Kasumi-1 (cell line): ENCODE measurements around the gene RPS18.
"Not testable (repeated sequence)": the region's sequence is repeated elsewhere in the genome, so short reads cannot be mapped to it uniquely, and the experiment has no call there.

Source experiments
- DNase-seq, 2 experiments: peaks; one replicate each; lab custom pipeline; 2025; lab: John Stamatoyannopoulos, UW

The RPS18 gene

DNA sequence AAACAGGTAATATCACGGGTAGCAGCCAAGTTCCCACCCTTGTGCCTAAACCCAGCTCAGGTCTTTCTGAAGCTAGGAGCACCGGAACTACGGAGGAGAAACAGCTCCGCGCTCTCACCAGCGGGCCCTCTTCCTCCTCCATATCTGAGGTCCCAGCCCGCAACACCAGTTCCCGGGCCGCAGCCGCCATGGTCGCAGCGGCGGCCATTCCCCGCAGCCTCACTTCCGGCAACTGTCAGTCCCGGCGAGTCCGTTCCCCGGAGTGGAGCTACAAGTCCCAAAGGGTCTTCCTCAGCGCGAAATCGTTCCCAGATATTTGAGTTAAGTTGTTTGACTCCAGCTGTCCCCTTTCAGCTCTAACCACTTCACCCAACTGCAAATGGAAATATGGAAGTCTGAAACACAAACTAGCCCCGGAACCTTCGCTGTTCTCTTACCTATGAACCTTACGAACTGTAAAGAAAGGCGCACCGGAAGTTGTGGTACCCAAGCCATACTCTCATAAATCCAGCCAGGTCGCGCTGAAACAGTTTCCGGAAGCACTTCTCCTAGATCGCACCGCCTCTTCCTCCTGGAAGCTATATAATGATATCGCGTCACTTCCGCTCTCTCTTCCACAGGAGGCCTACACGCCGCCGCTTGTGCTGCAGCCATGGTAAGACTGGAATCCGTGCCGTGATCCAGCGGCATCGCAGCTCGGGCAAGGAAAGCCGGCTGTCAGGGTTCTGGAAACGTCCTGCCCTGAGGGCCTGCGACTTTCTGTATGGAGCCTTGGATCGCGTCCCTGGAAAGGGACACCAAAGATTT is at the start of gene RPS18, which contains the start of gene VPS52:
Gene RPS18 (plus strand): TSS at position 608 of the 807 bp plus-strand sequence. CDS start 45 bp downstream, at position 653.
Gene VPS52 (minus strand): TSS at position 409 of the 807 bp plus-strand sequence. CDS start 201 bp downstream, at position 208.
- peak; percentile 98 to 100 for DNase-seq

DNA sequence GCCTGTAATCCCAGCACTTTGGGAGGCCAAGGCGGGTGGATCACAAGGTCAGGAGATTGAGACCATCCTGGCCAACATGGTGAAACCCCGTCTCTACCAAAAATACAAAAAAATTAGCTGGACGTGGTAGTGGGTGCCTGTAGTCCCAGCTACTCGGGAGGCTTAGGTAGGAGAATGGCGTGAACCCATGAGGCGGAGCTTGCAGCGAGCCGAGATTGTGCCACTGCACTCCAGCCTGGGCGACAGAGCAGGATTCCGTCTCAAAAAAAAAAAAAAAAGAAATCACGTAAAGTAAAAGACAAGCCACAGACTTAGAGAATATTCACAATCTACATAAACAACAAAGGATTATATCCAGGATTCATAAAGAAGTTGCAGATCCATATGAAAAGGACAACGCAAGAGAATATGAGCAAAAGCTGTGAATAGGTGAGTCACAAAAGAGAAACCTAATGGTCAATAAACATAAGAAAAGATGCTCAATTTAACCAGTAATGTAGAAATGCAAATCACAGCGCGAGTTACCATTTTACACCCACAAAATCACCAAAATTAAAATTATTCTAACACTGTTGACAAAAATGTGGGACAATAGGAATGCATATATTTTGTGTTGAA is 45.3 kb upstream of the RPS18 start:
- DNase-seq = not testable (repeated sequence)

DNA sequence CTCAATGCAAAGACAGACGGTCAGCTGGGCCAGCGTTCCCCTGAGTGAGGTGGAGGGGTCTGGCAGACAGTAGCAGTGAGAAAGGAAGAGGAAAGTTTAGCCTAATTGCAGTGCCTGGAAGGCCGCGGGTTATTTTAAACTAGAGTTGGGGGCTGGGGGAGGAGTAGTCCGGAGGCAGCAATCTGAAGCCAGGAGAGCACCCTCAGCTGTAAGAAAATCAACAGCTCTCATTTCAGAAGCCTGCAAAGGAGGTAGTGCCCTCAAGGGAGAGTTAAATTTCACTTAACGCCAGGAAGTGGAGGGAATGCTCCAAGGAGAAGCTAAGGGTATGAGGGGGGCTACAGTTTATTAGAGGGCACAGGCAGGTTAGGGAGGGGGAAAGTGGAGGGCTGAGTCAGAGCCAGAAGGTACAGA is 36.6 kb upstream of the RPS18 start:
- DNase-seq = no peak

DNA sequence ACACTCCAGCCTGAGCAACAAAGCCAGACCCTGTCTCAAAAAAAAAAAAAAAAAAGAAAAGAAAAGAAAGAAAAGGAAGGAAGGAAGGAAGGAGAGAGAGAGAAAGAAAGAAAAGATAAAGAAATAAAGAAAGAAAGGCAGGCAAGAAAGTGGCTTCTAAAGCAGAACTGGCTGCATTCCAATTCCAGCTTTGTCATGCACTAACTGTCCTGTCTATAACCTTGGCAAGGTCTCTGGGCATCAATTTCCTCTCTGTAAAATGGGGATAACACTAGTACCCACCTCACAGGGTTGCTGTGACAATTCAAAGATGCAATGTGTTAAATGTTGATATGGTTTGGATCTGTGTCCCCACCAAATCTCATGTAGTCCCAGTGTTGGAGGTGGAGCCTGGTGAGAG is 35.5 kb upstream of the RPS18 start:
- DNase-seq = no peak

DNA sequence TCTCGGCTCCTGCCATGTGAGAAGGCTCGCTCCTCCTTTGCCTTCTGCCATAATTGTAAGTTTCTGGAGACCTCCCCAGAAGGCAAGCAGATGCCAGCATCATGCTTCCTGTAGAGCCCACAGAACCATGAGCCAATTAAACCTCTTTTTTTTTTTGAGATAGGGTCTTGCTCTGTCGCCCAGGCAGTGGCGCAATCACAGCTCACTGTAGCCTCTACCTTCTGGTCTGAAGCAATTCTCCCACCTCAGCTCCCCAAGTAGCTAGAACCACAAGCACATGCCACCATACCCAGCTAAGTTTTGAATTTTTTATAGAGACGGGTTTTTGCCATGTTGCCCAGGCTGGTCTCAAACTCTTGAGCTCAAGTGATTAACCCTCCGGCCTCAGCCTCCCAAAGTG is 35.0 kb upstream of the RPS18 start:
- no peak for DNase-seq

DNA sequence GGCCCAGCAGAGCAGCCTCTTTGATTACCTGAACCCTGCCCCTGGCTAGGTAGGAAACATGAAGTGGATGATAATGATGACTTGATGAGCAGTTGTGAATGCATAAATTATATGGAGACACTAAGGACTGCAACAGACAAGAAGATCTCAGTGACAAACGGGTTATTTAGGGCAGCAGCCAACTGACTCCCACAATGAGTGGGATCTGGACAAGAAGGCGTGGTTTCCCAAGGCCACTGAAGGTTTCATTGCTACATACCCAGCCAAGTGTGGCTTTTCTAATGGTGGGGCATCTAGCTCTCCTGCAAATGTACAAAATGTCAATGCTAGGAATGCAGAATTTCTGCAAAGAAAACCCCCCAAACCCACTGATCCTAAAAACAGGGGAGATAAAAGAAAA is 34.1 kb upstream of the RPS18 start:
- no peak for DNase-seq

DNA sequence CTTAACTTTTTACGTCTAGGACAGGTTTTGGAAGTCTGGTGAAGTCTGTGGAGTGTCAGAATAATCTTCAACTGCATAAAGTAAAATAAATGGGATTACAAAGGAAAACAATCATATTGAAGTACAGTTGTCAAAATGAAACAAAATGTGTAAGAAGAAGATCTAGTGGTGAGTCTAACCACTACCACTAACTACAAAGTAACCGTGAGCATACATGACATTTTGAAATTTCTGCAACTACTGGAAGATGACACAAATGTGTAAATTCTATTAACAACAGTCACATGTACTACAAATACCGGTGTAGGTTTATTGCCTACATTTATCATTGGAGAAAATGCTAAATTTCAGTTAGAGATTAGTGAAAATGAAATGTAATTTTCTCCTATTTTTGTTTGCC is 29.9 kb upstream of the RPS18 start:
- DNase-seq = no peak

DNA sequence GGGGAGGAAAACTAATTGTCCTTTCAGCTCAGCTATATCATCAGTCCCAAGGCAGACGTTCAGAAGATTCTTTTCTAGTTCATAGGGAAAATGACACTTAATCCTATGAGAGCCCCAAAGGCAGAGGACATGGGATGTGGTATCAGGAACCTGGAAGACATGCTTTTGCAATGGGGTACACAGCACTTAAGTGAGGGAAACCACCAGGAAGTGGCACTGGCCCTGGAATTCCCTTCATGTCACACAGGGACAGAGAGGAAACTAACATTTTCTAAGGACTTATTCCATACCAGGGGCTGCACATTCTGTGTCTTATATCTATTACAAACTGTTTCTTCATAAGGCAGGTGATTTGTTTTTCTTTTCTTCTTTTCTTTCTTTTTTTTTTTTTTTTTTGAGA is 28.4 kb upstream of the RPS18 start:
- DNase-seq = no peak

DNA sequence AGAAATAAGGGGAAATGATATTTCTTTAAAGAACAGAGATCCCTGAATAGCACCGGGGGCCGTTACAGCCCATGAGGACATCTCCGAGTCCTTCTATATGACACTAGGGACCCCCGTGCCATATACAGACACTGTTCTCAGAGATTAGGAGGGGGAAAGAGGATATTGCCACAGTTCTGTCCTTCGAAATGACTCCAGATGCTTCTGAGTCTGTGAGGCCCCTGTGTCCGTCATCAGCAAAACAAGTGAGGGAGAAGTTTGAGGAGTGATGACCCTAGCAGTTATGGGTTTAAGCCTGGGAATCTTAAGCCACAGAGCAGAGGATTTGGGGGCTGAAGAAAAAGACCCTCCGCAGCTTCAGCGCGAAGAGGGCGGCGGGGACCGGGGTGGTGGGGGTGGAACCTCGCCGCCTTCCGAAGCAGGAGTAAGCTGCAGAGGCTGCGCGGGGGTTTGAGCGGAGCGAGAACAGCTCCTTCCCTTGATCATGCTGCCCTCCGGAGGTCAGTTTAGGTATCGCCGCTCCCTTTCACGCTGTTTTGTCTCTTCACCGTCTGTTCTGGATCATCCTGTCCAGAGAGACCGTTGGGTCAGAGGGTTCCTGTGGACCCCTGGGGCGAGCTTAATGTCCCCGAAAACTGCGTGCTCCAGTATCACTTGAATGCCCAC is 23.8 kb upstream of the RPS18 start:
- DNase-seq = peak; percentile 90

DNA sequence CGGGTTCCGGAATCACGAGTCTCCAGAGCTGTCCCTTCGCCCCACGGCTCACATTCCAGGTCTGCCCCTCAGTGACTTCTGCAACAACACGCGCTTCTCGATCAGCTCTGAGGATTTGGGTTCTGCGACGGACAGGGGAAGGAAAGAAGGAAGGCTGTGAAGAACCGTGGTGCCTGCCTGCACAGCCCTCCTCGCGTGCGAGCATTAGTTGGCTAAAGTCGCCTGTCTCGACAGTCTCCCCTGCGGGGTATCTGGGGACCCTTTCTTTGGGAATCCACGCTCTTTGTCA is 23.3 kb upstream of the RPS18 start:
- DNase-seq = peak in 1 of 2 experiments; percentile 59

DNA sequence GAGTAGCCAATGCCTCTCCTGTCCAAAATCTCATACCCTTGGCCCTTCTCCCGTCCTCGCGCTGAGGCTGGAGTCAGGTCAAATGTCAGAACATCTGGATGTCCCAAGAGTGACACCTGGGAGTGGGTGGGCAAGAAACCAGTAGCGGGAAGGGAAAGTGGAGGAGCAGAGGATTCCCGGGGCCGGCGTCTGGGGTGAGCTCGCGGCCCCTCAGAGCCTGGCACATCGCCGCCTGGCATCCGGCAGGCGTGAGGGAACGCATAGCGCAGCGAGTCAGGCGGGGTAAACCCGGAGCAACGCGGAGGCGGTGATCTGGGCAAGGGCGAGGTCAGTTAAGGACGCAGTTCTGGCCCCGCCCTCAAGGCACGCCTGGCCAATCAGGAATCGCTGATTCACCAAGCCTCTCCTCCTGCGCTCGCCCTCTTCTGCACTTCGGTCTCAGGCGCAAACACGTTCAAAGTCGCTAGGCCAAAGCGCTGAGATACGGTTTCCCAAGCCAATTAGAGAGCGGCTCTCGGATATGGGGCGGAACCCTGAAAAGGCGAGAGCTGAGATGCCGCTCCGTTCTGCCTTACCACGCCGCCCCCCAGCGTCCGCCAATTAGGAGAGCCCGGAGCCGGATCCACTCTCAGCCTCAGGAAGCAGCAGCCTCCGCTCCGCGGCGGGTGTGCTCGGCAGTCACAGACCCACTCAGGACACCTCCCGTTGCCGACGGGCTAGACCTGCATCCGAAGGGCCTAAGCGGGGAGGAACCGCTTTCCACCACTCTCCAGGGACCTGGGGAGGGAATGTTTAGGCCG is 22.7 kb upstream of the RPS18 start:
- peak; percentile 99 for DNase-seq

DNA sequence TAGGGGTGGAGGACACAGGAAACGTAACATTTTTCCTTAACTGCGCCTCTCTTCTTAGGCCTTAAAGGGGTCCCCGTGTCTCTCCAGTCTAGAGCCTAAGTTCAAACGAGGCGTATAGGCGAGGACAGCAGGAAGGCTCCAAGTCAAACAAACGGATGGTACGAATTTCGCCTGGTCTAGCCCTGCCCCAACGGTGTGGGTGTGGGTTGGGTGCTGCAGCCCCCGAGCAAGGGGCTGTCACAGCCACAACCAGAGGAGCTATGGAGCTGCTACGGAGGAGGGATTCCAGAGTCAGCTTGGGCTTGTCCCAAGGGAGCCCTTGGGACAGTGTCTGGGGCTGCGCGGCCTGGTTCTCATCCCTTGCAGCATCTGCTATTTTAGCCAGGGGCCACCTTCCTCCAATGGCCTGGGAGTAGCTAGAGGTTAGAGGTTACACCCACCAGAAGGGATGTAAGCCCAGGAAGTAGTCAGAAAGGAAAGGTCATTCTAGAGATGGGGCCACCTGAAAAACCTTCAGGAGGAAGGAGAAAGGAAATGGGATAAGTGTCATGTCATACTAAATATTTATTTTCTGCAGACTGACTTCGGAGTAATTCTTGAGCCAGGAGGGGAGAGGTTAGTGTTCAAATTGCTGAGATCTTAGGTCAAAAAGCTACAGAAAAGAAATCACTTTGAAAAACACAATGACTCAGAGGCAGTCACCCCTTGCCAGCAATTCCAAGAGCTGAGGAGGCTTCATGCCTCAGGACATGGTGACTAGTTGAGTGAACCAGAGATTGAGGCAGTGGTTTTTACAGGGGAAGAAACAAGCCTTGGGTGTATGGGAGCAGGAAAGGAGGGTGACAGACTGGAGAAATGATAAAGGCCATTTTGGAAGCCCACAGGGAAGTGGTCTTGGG is 21.9 kb upstream of the RPS18 start:
- no peak for DNase-seq

DNA sequence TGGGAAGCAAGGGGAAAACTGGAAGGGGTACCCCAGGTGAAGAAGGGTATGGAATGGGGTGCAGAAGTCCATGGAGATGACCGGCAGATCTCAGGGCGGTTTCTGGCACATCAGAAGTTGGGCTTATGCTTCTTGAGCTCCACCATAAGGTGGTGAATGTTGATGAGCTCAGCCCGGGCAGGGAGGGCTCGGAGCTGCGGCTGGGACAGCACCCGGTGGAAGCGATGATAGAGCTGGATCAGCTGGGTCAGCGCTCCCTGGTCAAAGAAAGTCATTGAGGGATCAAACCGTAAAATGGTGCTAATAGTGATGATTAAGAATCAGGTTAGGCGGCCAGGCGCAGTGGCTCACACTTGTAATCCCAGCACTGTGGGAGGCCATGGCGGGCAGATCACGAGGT is 21.1 kb upstream of the RPS18 start:
- no peak for DNase-seq

DNA sequence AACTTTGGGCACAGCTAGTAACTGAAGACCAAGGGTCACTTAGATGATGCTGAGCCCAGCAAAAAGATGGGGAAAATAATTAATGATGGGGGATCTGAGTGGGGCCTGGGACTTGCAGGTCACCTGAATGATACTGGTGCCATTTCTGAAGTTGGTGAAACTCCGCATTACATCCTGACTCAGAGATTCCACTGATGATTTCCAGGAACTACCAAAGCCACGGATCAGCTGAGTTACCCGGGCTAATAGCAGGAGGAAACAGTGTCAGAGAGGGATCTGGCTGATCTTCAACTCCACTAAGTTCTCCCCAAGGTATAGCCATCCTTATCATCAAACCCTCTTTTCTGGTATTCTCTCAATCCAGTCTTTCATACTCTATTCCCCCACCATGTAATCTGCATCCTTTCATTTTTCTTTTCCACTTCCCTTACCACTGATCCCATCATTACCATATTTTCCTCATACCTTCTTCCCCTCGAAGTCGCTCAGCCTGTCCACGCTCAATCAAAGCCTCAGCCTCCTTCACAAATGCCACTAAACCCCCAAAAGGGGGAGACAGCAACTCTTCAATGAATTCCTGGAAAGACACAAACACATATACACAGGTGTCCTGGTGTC is 20.4 kb upstream of the RPS18 start:
- DNase-seq = no peak

DNA sequence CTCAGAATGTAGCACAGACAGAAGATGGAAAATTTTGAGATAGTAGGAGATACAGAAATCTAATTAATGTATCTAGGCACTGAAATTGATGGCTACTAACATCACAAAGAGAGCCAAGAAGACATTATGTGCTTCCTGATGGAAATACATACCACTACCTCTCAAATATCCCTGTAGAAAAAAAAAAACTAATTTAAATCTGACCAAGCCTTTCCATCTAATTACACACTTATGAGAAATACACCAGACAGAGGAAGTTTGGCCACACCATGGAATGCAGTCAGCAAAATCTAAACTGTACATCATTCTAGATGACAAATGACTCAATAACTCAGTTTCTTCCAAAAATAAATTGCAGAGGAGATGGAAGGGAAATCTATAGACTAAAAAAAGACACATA is 19.1 kb upstream of the RPS18 start:
- DNase-seq = no peak

DNA sequence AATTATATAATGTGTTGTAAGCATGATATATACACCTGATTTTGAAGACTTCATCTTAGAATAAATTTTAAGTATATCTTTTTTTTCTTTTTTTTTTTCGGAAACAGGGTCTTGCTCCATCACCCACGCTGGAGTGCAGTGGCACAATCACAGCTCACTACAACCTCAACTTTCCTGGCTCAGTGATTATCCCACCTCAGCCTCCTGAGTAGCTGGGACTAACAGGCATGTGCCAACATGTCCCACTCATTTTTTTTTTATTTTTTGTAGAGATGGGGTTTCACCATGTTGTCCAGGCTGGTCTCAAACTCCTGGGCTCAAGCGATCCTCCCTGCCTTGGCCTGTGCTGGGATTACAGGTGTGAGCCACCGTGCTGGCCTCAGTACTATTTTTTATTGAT is 17.3 kb upstream of the RPS18 start:
- DNase-seq = no peak

DNA sequence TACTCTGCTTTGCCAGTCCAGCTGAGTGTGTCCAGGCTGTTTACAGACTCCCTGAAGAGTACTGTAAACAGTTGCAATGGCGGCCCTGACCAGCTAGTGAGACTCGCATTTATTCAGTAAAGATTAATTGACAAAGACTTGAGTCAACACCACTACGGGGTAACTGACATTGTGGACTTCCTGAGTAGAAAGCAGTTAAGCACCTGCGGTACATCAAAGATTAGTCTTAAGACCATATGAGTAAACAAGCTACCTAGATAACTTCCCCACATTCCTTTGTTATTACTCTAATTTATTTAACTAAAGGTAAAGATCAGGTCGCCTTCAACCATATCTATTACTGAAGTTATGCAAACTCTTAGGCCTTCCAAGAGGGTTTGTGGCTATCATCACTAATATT is 12.8 kb upstream of the RPS18 start:
- DNase-seq = no peak

DNA sequence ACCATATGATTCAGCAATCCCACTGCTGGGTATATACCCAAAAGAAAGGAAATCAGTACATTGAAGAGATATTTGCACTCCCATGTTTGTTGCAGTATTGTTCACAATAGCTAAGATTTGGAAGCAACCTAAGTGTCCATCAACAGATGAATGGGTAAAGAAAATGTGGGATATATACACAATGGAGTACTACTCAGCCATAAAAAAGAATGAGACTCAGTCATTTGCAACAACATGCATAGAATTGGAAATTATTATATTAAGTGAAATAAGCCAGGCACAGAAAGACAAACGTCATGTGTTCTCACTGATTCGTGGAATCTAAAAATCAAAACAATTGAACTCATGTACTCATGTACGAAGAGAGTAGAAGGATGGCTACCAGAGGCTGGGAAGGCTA is 9.4 kb upstream of the RPS18 start:
- DNase-seq = not testable (repeated sequence)

DNA sequence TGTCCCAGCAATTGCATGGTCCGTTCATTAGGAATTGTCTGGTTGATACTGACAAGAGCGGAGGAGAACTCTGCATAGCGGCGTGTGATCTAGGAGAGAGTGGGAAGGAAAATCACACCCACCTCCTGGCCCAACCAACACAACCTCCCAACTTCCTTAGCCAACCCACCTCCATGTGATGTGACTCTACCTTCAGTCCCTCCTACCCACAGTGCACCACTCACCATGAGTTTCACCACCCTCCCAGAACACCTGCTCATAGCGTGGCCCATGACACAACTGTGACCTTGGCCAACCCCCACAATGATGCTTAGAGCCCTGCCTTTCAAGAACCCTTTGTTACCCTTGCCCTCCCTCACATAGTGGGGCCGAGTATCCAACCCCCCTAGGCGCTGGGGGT is 7.9 kb upstream of the RPS18 start:
- no peak for DNase-seq

DNA sequence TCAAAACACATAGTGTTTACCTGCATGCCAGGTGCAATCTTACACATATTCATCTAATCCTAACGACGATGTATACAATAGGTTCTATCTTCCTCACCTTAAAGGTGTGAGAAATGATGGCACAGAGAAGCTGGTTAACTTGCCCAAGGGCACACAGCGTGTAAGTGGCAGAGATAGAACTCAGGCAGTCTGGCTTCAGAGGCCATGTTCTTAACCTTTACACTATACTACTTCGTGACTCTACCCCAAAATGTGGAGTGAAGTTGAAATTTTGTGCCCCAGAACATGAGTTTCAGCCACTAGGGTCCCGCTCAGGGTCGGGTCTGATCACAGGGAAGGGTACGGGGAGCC is 783 bp upstream of the RPS18 start:
- peak; percentile 25 to 55 for DNase-seq
